HG03565 (cell line): Measurements from ENCODE around the gene MAGEL2.
"Not testable (repeated sequence)": the region's sequence is repeated elsewhere in the genome, so short reads cannot be mapped to it uniquely, and the experiment has no call there.

Source experiments
- ATAC-seq: cut with Tn5 transposase; IDR thresholded peaks from one replicate; pipeline ENCODE4 v1.9.1; 2021; ENCODE audit warnings: mild to moderate bottlenecking, moderate library complexity; ENCODE audit not compliant: unreplicated experiment

Gene MAGEL2

DNA sequence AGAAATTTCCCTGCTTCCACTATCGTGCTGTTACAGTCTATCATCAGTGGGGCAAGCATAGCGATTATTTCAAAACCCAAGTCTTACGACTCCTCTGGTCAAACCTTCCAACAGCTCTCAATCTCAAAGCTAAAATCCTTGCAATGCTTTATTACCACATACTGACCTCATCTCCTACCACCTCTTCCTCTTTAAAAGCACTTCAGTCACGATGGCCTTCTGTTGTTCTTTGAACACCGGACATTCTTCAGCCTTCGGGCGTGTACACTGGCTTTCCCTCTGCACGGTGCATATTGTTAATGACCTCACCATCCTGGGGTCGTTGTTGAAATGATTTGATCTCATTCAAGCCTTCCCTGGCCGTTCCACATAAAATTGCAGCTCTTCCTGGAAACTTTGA, 31.1 kb downstream of the MAGEL2 start:
- no peak for ATAC-seq

DNA sequence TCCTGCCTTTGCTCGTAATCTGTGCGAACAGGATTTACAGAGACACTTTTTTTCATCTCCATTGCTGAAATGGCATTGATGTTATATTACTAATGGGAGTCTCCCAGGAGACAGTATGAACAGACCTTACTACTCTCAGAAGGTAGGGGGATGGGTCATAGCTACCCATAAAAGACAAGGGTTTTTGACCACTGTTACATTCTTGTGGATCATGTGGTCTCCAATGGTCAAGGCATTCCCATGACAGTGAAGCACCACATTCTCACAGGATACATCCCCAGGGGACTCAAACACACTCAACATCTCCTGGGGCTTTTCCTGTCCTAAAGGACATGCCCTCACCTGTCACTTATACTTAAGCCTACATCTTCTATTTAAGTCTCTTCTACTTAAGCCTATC, 41.4 kb downstream of the MAGEL2 start:
- no peak for ATAC-seq

DNA sequence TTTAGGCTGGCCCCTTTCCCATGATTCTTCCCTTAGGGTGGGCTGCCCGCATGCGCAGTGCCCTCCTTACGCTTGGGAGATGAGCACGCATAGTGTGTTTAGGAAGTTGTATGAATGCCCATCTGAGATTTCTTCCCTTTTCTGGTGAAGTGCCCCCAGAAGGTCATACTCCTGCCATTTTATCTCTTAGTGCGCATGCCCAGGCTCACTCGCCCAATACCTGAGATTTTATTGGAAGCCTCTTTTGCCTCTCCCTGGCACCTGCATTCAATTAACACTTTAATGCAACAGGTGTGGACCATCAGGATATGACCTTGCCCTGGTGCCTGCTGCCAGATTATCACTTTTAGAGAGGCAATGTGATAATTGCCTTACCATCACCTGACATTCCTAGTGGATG, 45.5 kb downstream of the MAGEL2 start:
- ATAC-seq, result no peak

DNA sequence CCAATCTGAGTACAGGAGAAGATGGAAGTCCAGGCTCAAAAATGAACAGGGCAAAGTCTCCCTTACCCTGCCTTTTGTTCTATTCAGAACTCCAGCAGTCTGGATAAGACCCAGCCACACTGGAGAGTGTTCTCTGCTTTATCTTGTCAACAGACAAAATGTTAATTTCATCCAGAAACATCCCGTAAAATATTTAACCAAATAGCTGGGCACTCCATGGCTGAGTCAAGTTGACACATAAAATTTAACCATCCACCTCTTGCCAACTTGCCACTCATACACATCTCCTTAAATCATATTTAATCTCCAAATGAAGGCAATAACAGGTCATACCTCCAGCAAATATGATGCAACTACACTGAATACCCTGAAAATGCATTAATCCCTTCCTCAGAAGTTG, 48.6 kb downstream of the MAGEL2 start:
- no peak for ATAC-seq

DNA sequence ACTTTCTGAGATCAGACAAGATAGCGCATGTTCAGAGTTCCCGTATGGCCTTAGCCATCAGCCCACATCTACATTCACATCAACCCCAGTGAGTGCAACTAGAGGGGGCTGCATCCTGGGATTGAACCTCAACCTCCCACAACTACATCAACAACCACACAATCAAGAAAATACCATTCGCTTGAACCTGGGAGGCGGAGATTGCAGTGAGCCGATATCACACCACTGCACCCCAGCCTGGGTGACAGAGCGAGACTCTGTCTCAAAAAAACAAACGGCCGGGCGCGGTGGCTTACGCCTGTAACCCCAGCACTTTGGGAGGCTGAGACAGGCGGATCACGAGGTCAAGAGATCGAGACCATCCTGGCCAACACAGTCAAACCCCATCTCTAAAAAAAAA, 50.4 kb downstream of the MAGEL2 start:
- not testable (repeated sequence) for ATAC-seq

DNA sequence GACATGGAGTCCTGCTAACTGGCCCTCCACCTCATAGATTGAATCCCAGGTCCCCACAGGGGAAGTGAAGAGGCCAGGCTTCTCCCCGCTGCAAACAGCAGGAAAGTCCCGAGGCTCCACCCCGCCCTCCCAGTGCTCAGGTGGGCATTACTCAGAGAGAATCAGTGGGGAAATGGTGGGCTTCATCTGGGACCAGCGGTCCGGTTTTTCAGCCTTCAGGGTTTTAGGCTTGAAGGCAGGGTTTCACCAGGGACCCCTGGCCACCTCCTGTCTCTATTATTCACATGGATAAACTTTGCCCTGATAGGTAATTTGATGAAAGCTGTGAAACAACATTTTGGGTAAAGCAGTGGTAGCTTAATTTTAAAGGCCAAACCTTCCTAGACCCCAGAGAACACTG, 50.9 kb downstream of the MAGEL2 start:
- no peak for ATAC-seq

DNA sequence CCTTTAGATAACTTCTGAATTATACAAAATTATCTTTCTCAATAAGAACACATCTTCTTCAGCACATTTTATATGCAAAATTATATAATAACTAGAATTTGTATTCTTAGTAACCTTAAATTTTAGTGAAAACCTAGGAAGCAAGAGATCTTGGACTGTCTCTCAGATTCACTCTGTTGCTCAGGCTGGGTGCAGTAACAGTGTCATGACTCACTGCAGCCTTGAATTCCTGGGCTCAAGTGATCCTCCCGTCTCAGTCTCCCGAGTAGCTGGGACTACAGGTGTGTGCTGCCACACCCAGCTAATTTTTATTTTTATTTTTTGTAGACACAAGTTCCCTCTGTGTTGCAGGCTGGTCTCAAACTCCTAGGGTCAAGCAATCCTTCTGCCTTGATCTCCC, 52.3 kb downstream of the MAGEL2 start:
- ATAC-seq, result no peak

DNA sequence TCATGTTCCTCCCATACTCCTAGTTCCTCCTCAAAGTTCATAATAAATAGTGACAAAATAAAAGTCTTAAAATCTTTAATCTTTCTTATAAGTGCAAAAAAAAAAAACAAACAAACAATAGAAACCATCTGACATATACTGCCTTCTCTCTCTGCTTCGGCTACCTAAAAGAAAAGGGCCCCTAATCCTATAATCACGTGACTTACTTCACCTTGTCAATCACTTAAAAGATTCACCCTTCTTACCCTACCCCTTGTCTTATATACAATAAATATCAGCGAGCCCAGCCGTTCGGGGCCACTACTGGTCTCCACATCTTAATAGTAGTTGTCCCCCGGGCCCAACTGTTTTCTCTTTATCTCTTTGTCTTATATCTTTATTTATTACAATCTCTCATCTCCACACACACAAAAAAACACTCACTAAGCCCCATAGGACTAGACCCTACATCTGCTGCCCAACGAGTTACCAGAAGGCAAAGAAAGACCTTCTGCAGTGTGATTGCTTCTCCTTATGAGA, 53.4 kb downstream of the MAGEL2 start:
- ATAC-seq, result no peak
